GM19043 (cell line): ENCODE results near the gene NSUN4.
"Not testable (repeated sequence)": the region's sequence is repeated elsewhere in the genome, so short reads cannot be mapped to it uniquely, and the experiment has no call there.

Experiments used
- ATAC-seq: cut with Tn5 transposase; IDR thresholded peaks from one replicate; pipeline ENCODE4 v1.9.1; 2021; ENCODE audit warnings: low read depth; ENCODE audit not compliant: unreplicated experiment

NSUN4 gene

GRCh38 chr1:46340404-46341221 lies at the start of gene NSUN4:
NSUN4 (plus strand) TSS chr1:46340807; CDS start chr1:46340827, 20 bp downstream.
- peak; percentile 76 for ATAC-seq

GRCh38 chr1:46295306-46295705 lies 45.3 kb upstream of the NSUN4 start:
- ATAC-seq: no peak

- no peak for ATAC-seq
These were observed 42.2 kb upstream of the NSUN4 start for GRCh38 chr1:46298387-46298786.

- no peak for ATAC-seq
These were observed 39.8 kb upstream of the NSUN4 start for GRCh38 chr1:46300673-46301405.

GRCh38 chr1:46301406-46301807 lies 39.2 kb upstream of the NSUN4 start:
- no peak for ATAC-seq

GRCh38 chr1:46301808-46302640 lies 38.6 kb upstream of the NSUN4 start:
- ATAC-seq: no peak

- ATAC-seq: no peak
These were observed 38.0 kb upstream of the NSUN4 start for GRCh38 chr1:46302641-46303037.

- peak; percentile 81 for ATAC-seq
These were observed 37.4 kb upstream of the NSUN4 start, which contains the start of the genes LRRC41 and UQCRH for GRCh38 chr1:46303038-46303871. LRRC41 (minus strand) TSS chr1:46303616; CDS start chr1:46303322, 294 bp downstream. UQCRH (plus strand) TSS chr1:46303698; CDS start chr1:46303767, 69 bp downstream.

GRCh38 chr1:46303872-46304326 lies 36.7 kb upstream of the NSUN4 start:
- no peak for ATAC-seq

GRCh38 chr1:46306159-46306530 lies 34.5 kb upstream of the NSUN4 start:
- ATAC-seq: no peak

- ATAC-seq: no peak
These were observed 31.0 kb upstream of the NSUN4 start for GRCh38 chr1:46309401-46310159.

GRCh38 chr1:46310321-46310720 lies 30.3 kb upstream of the NSUN4 start:
- no peak for ATAC-seq

GRCh38 chr1:46315669-46316403 lies 24.8 kb upstream of the NSUN4 start:
- no peak for ATAC-seq

GRCh38 chr1:46317323-46317722 lies 23.3 kb upstream of the NSUN4 start:
- ATAC-seq: no peak

- not testable (repeated sequence) for ATAC-seq
These were observed 21.3 kb upstream of the NSUN4 start for GRCh38 chr1:46319301-46319700.

GRCh38 chr1:46319960-46320914 lies 20.4 kb upstream of the NSUN4 start:
- ATAC-seq: not testable (repeated sequence)

- not testable (repeated sequence) for ATAC-seq
These were observed 18.4 kb upstream of the NSUN4 start for GRCh38 chr1:46322191-46322590.
